Stimulated activated CD8-positive, alpha-beta memory T cell treated with anti-CD3 and anti-CD28 coated beads, Interleukin-2, amount 100 ng/mL, for 1 hour (primary cell): Measurements from ENCODE around the gene XPA.
"Not testable (repeated sequence)": the region's sequence is repeated elsewhere in the genome, so short reads cannot be mapped to it uniquely, and the experiment has no call there.

Source experiments
- DNase-seq, 2 donors: peaks; one replicate each; pipeline ENCODE4 v3.0.0-alpha.2; 2020; ENCODE audit warnings: low read depth in 2 of 2

XPA gene

GRCh38 chr9:97703437-97704344, 6.6 kb upstream of the XPA start:
- DNase-seq: no peak

- DNase-seq: not testable (repeated sequence)
Measured at GRCh38 chr9:97699824-97700223, 2.7 kb upstream of the XPA start.

GRCh38 chr9:97699281-97699680, 2.1 kb upstream of the XPA start:
- DNase-seq: not testable (repeated sequence)

- DNase-seq: no peak
Measured at GRCh38 chr9:97698865-97699264, 1.7 kb upstream of the XPA start.

GRCh38 chr9:97697837-97698236, 697 bp upstream of the XPA start:
- DNase-seq: no peak

- no peak for DNase-seq
Measured at GRCh38 chr9:97695995-97696802, 941 bp downstream of the XPA start.

- DNase-seq: no peak
Measured at GRCh38 chr9:97695390-97695789, 1.8 kb downstream of the XPA start.

GRCh38 chr9:97694769-97695168, 2.4 kb downstream of the XPA start:
- no peak for DNase-seq

- DNase-seq: no peak
Measured at GRCh38 chr9:97689401-97690180, 7.5 kb downstream of the XPA start.

- no peak for DNase-seq
Measured at GRCh38 chr9:97688654-97689053, 8.5 kb downstream of the XPA start.

- DNase-seq: no peak
Measured at GRCh38 chr9:97682242-97682641, 14.9 kb downstream of the XPA start.

GRCh38 chr9:97675655-97676054, 21.5 kb downstream of the XPA start:
- DNase-seq: no peak

GRCh38 chr9:97673922-97674321, 23.2 kb downstream of the XPA start:
- no peak for DNase-seq

GRCh38 chr9:97672403-97672802, 24.7 kb downstream of the XPA start:
- DNase-seq: no peak

GRCh38 chr9:97670586-97670985, 26.6 kb downstream of the XPA start:
- DNase-seq: no peak

- no peak for DNase-seq
Measured at GRCh38 chr9:97668485-97668884, 28.7 kb downstream of the XPA start.

- DNase-seq: no peak
Measured at GRCh38 chr9:97666907-97667686, 30.0 kb downstream of the XPA start.

- no peak for DNase-seq
Measured at GRCh38 chr9:97665742-97666141, 31.4 kb downstream of the XPA start.

GRCh38 chr9:97660847-97661246, 36.3 kb downstream of the XPA start:
- no peak for DNase-seq

- DNase-seq: no peak
Measured at GRCh38 chr9:97660340-97660739, 36.8 kb downstream of the XPA start.

- no peak for DNase-seq
Measured at GRCh38 chr9:97659771-97660170, 37.4 kb downstream of the XPA start.
